Raji (cell line): ENCODE results near the gene EDN1.

Experiments used
- POLR2A ChIP-seq: IDR thresholded peaks from 2 replicates; pipeline ENCODE4 v1.6.1; 2011; ENCODE audit warnings: low read depth, low read length, control low read depth; ENCODE audit not compliant: insufficient read depth

EDN1 gene

GRCh38 chr6:12325872-12326271, 35.7 kb downstream of the EDN1 start:
- TF ChIP-seq POLR2A: no peak

GRCh38 chr6:12327391-12327790, 37.2 kb downstream of the EDN1 start:
- no peak for TF ChIP-seq POLR2A

GRCh38 chr6:12327988-12328387, 37.8 kb downstream of the EDN1 start:
- TF ChIP-seq POLR2A: no peak

GRCh38 chr6:12328701-12329100, 38.5 kb downstream of the EDN1 start:
- TF ChIP-seq POLR2A: no peak

- TF ChIP-seq POLR2A: no peak
Measured at GRCh38 chr6:12331474-12331873, 41.3 kb downstream of the EDN1 start.

- no peak for TF ChIP-seq POLR2A
Measured at GRCh38 chr6:12331951-12332749, 42.0 kb downstream of the EDN1 start.

GRCh38 chr6:12333128-12333527, 43.0 kb downstream of the EDN1 start:
- TF ChIP-seq POLR2A: no peak

GRCh38 chr6:12334526-12335130, 44.5 kb downstream of the EDN1 start:
- TF ChIP-seq POLR2A: no peak

- no peak for TF ChIP-seq POLR2A
Measured at GRCh38 chr6:12335131-12335527, 45.0 kb downstream of the EDN1 start.

- no peak for TF ChIP-seq POLR2A
Measured at GRCh38 chr6:12335717-12336116, 45.6 kb downstream of the EDN1 start.

- TF ChIP-seq POLR2A: no peak
Measured at GRCh38 chr6:12336121-12336971, 46.2 kb downstream of the EDN1 start.

- TF ChIP-seq POLR2A: no peak
Measured at GRCh38 chr6:12339022-12339421, 48.9 kb downstream of the EDN1 start.

- TF ChIP-seq POLR2A: no peak
Measured at GRCh38 chr6:12339808-12340487, 49.8 kb downstream of the EDN1 start.

GRCh38 chr6:12340488-12340818, 50.3 kb downstream of the EDN1 start:
- no peak for TF ChIP-seq POLR2A

- no peak for TF ChIP-seq POLR2A
Measured at GRCh38 chr6:12342664-12343063, 52.5 kb downstream of the EDN1 start.
